ENCODE results near the gene VARS2. TPM values are rescaled to one million over a fixed set of nuclear protein-coding genes. Genes with fewer than 3 reads are reported as not detected.

VARS2 gene
- total RNA-seq, 1 experiment from 2014 or later: 60.3 TPM

- TF ChIP-seq EZH2 (IDR thresholded peaks at IDR 0.05; ENCODE audit: low read depth): no peak
- TF ChIP-seq, protein P1, sequence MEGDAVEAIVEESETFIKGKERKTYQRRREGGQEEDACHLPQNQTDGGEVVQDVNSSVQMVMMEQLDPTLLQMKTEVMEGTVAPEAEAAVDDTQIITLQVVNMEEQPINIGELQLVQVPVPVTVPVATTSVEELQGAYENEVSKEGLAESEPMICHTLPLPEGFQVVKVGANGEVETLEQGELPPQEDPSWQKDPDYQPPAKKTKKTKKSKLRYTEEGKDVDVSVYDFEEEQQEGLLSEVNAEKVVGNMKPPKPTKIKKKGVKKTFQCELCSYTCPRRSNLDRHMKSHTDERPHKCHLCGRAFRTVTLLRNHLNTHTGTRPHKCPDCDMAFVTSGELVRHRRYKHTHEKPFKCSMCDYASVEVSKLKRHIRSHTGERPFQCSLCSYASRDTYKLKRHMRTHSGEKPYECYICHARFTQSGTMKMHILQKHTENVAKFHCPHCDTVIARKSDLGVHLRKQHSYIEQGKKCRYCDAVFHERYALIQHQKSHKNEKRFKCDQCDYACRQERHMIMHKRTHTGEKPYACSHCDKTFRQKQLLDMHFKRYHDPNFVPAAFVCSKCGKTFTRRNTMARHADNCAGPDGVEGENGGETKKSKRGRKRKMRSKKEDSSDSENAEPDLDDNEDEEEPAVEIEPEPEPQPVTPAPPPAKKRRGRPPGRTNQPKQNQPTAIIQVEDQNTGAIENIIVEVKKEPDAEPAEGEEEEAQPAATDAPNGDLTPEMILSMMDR (conservative IDR thresholded peaks at IDR 0.05): no peak
- Histone ChIP-seq H3K36me3 (ENCODE audit: low read depth) (no peaks in the 10 kb centered on the region), H3K4me2 (no peak overlapping the region), H4K20me1 (ENCODE audit: insufficient read depth) (no peaks in the 10 kb centered on the region), H3K4me3 (no peak overlapping the region), H2AFZ (no peak overlapping the region), H3K27me3 (ENCODE audit: insufficient read depth, low read depth) (no peaks in the 10 kb centered on the region), H3F3A (ENCODE audit: insufficient read depth, low read depth) (peaks cover 24% of the 10 kb centered on the region), H3K79me2 (ENCODE audit: low read depth) (peaks cover 15% of the 10 kb centered on the region), H3K27ac (no peak overlapping the region), H3K9me3 (ENCODE audit: insufficient read depth, low read depth) (no peaks in the 10 kb centered on the region), H3K4me1 (replicated peaks; ENCODE audit: insufficient read depth) (peaks cover 20% of the 10 kb centered on the region), H3K9me2 (ENCODE audit: insufficient read depth) (no peaks in the 10 kb centered on the region)
- intact Hi-C loops (cut with micrococcal nuclease; ENCODE audit: unreplicated experiment): no loop called here
- no peak for DNase-seq
- POLR2A ChIA-PET (ENCODE audit: unreplicated experiment): interaction anchor here (0.7 kb wide), 1 partner anchor 62 kb away, joined by 4 read pairs; no protein-coding TSS in a partner anchor
- CTCF ChIA-PET: interaction anchor here (0.6 to 1.1 kb wide), 2 partner anchors 12 to 116 kb away, joined by 3 to 4 read pairs; no protein-coding TSS in a partner anchor
- no TSS peak for BruUV-seq (replicated peaks)
Measured at GRCh38 chr6:30879684-30880427, 34.2 kb upstream of the VARS2 start.

DNA sequence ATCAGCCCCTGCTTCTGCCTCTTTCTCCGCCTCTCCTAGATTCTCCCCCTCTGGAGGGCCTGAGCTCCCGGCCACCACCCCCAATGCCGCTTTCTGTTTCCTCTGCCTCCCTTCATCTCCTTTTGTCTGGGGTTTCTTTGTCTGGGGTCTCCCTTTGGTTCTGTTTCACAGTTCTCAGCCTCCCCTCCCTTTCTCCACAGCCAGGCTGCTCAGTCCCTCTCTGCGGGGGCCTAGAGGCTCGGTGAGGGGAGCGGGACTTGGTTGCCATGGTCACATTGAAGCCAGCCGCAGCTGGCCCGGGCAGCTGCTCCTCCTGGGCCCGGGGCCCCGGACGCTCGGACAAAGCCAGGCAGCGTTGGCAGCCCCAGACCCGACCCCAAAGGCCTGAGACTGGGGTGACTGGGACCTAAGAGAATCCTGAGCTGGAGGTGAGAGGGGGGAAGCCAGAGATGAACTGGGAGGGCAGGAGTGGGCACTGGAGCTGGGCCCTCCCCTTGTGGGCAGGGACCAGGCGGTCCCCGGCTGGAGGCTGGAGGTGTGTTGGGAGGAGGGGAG is 33.3 kb upstream of the VARS2 start:
- DNase-seq: no peak
- intact Hi-C loops (cut with micrococcal nuclease; ENCODE audit: unreplicated experiment): no loop called here
- Histone ChIP-seq H3K4me1 (replicated peaks; ENCODE audit: insufficient read depth) (peaks cover 27% of the 10 kb centered on the region), H3K27me3 (ENCODE audit: insufficient read depth, low read depth) (no peaks in the 10 kb centered on the region), H3K9me3 (ENCODE audit: insufficient read depth, low read depth) (no peaks in the 10 kb centered on the region), H3K36me3 (ENCODE audit: low read depth) (no peaks in the 10 kb centered on the region), H3F3A (ENCODE audit: insufficient read depth, low read depth) (peaks cover 33% of the 10 kb centered on the region), H4K20me1 (ENCODE audit: insufficient read depth) (no peaks in the 10 kb centered on the region; the same call in 1 of the 2 replicates), H3K4me2 (no peak overlapping the region), H3K9me2 (ENCODE audit: insufficient read depth) (no peaks in the 10 kb centered on the region), H2AFZ (no peak overlapping the region), H3K27ac (no peak overlapping the region), H3K79me2 (ENCODE audit: low read depth) (peaks cover 24% of the 10 kb centered on the region), H3K4me3 (no peak overlapping the region)
- CTCF ChIA-PET: no interaction called here
- TF ChIP-seq, protein P1 (conservative IDR thresholded peaks at IDR 0.05): no peak
- no peak for TF ChIP-seq EZH2 (IDR thresholded peaks at IDR 0.05; ENCODE audit: low read depth)
- no TSS peak for BruUV-seq (replicated peaks)
- POLR2A ChIA-PET (ENCODE audit: unreplicated experiment): interaction anchor here (0.7 kb wide), 1 partner anchor 63 kb away, joined by 4 read pairs; no protein-coding TSS in a partner anchor

- POLR2A ChIA-PET (ENCODE audit: unreplicated experiment): interaction anchor here (0.6 to 1.1 kb wide), 3 partner anchors 137 to 679 kb away, joined by 3 to 14 read pairs (median 9); partner anchors contain the start of gene IER3
- H3K27me3 ChIP-seq (ENCODE audit: insufficient read depth, low read depth): no peaks in the 10 kb centered on the region
- H3F3A ChIP-seq (ENCODE audit: insufficient read depth, low read depth): peaks cover 41% of the 10 kb centered on the region
- no peak for TF ChIP-seq EZH2 (IDR thresholded peaks at IDR 0.05; ENCODE audit: low read depth)
- TF ChIP-seq, protein P1 (conservative IDR thresholded peaks at IDR 0.05): no peak
- H4K20me1 ChIP-seq (ENCODE audit: insufficient read depth): peaks cover 4% of the 10 kb centered on the region
- H3K27ac ChIP-seq: peak overlapping the region; percentile 94
- H3K4me2 ChIP-seq: peak overlapping the region; percentile 99
- CTCF ChIA-PET: interaction anchor here (0.5 to 2.2 kb wide), 7 partner anchors 26 to 233 kb away, joined by 3 to 11 read pairs (median 4); partner anchors contain the start of genes GTF2H4, PSORS1C1 and VARS2
- no peak overlapping the region for H3K4me3 ChIP-seq
- BruUV-seq (replicated peaks): no TSS peak
- no peaks in the 10 kb centered on the region for H3K9me2 ChIP-seq (ENCODE audit: insufficient read depth)
- H3K4me1 ChIP-seq (replicated peaks; ENCODE audit: insufficient read depth): peaks cover 32% of the 10 kb centered on the region
- H3K79me2 ChIP-seq (ENCODE audit: low read depth): peaks cover 32% of the 10 kb centered on the region
- H3K36me3 ChIP-seq (ENCODE audit: low read depth): no peaks in the 10 kb centered on the region
- DNase-seq: no peak
- intact Hi-C loops (cut with micrococcal nuclease; ENCODE audit: unreplicated experiment): loop anchor here (1.0 to 2.0 kb wide), 2 partner anchors 53 to 199 kb away; no protein-coding TSS in a partner anchor
- no peaks in the 10 kb centered on the region for H3K9me3 ChIP-seq (ENCODE audit: insufficient read depth, low read depth)
- no peak overlapping the region for H2AFZ ChIP-seq
Measured at GRCh38 chr6:30881392-30882203, 32.4 kb upstream of the VARS2 start.

All from PC-9 (cell line).